ENCODE measurements around the gene LRMDA. TPM values are rescaled to one million over a fixed set of nuclear protein-coding genes. Genes with fewer than 3 reads are reported as not detected.

Gene LRMDA
- total and polyA plus RNA-seq, 2 of the 8 experiments (the other 6 are each of a cell fraction or from before 2014, with no cell fraction given): 0.86 to 2.8 TPM

- H3K79me2 ChIP-seq (ENCODE audit: control insufficient read depth in 1 of 2, insufficient read depth in 2 of 2, low read length in 2 of 2): no peaks in the 10 kb centered on the region
- no peak overlapping the region for H3K4me2 ChIP-seq (ENCODE audit: insufficient read depth in 1 of 2, low read depth in 2 of 2, low read length in 2 of 2)
- ChIA-PET CTCF (ENCODE audit: partially characterized antibody) (interaction anchor here (0.9 to 1.4 kb wide), 6 partner anchors 14 to 674 kb away, joined by 3 read pairs; no protein-coding TSS in a partner anchor), POLR2A (ENCODE audit: partially characterized antibody) (no interaction called here)
- 89% methylated on average over 7 of the region's 7 CpGs; no CpG with 5 or more reads in 1 of the 2 experiments for WGBS, 2 experiments (ENCODE audit: extremely low coverage in 1 of 2, insufficient coverage in 1 of 2, insufficient read length in 1 of 2, insufficient replicate concordance in 2 of 2, low coverage in 1 of 2, low lambda C conversion rate in 2 of 2, missing lambda C conversion rate in 1 of 2)
- H2BK15ac ChIP-seq (ENCODE audit: low read length): no peak overlapping the region
- H2BK20ac ChIP-seq (ENCODE audit: low read length): no peak overlapping the region
- no peak for DNase-seq (ENCODE audit: low read depth in 1 of 2, low spot score in 2 of 2)
- no peak overlapping the region for H3K56ac ChIP-seq (replicated peaks; ENCODE audit: insufficient read length, low read depth, low read length)
- no peak overlapping the region for H2BK12ac ChIP-seq (ENCODE audit: low read depth, low read length)
- H4K5ac ChIP-seq (ENCODE audit: insufficient read length, low read depth, low read length): no peak overlapping the region
- H3K36me3 ChIP-seq (ENCODE audit: control insufficient read depth in 2 of 4, insufficient read depth in 4 of 4, low read length in 3 of 4): no peaks in the 10 kb centered on the region
- H3K18ac ChIP-seq (ENCODE audit: extremely low read depth, low read length): no peak overlapping the region
- H3K27ac ChIP-seq (ENCODE audit: low read depth, low read length): no peak overlapping the region
- no peak overlapping the region for H3K4ac ChIP-seq (replicated peaks; ENCODE audit: insufficient read length, low read depth, low read length)
- H2AFZ ChIP-seq (ENCODE audit: low read length): no peak overlapping the region
- no peaks in the 10 kb centered on the region; a peak in 1 of 7 replicates for H3K4me1 ChIP-seq (replicated peaks in 1 of 4; ENCODE audit: control insufficient read depth in 3 of 4, insufficient read depth in 4 of 4, low read length in 3 of 4)
- no peak overlapping the region for H2BK5ac ChIP-seq (ENCODE audit: low read depth, low read length)
- H4K20me1 ChIP-seq (replicated peaks in 1 of 2; ENCODE audit: control insufficient read depth in 1 of 2, insufficient read depth in 2 of 2, low read length in 2 of 2): no peaks in the 10 kb centered on the region
- no peaks in the 10 kb centered on the region for H3K27me3 ChIP-seq (replicated peaks in 1 of 4; ENCODE audit: control insufficient read depth in 3 of 4, extremely low read depth in 1 of 4, insufficient read depth in 3 of 4, low read length in 3 of 4)
- no peak overlapping the region for H4K91ac ChIP-seq (replicated peaks; ENCODE audit: insufficient read length, low read length)
- H4K8ac ChIP-seq (ENCODE audit: extremely low read depth, insufficient read depth, low read length): no peak overlapping the region
- no peaks in the 10 kb centered on the region for H3K9me3 ChIP-seq (ENCODE audit: insufficient read depth in 2 of 2, low read depth in 1 of 2, low read length in 1 of 2)
- no peaks in the 10 kb centered on the region for H3K79me1 ChIP-seq (ENCODE audit: low read depth, low read length)
- H3K9ac ChIP-seq (replicated peaks in 1 of 4; ENCODE audit: extremely low read depth in 1 of 4, low read depth in 3 of 4, low read length in 3 of 4): no peak overlapping the region
- H2AK5ac ChIP-seq (ENCODE audit: low read depth, low read length): no peak overlapping the region
- no peak overlapping the region for H2BK120ac ChIP-seq (replicated peaks; ENCODE audit: low read depth, low read length)
- H3K14ac ChIP-seq (ENCODE audit: insufficient read length): no peak overlapping the region
- no peak overlapping the region for H3K23ac ChIP-seq (ENCODE audit: insufficient read length)
- no peak overlapping the region for H3K4me3 ChIP-seq (ENCODE audit: extremely low read depth in 1 of 4, insufficient read depth in 2 of 4, low read depth in 3 of 4, low read length in 4 of 4)
- no peaks in the 10 kb centered on the region for H3K23me2 ChIP-seq (ENCODE audit: low read depth, low read length)
- no peak for FAIRE-seq
- TF ChIP-seq JUND (IDR thresholded peaks at IDR 0.05; ENCODE audit: low read length): no peak
- TF ChIP-seq, protein P1, sequence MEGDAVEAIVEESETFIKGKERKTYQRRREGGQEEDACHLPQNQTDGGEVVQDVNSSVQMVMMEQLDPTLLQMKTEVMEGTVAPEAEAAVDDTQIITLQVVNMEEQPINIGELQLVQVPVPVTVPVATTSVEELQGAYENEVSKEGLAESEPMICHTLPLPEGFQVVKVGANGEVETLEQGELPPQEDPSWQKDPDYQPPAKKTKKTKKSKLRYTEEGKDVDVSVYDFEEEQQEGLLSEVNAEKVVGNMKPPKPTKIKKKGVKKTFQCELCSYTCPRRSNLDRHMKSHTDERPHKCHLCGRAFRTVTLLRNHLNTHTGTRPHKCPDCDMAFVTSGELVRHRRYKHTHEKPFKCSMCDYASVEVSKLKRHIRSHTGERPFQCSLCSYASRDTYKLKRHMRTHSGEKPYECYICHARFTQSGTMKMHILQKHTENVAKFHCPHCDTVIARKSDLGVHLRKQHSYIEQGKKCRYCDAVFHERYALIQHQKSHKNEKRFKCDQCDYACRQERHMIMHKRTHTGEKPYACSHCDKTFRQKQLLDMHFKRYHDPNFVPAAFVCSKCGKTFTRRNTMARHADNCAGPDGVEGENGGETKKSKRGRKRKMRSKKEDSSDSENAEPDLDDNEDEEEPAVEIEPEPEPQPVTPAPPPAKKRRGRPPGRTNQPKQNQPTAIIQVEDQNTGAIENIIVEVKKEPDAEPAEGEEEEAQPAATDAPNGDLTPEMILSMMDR (IDR thresholded peaks at IDR 0.05; ENCODE audit: control extremely low read depth in 1 of 3, insufficient read depth in 1 of 3, low read depth in 1 of 3, low read length in 3 of 3): no peak
- TF ChIP-seq CREB1 (IDR thresholded peaks at IDR 0.05): no peak
- TF ChIP-seq KDM1A (IDR thresholded peaks at IDR 0.05; ENCODE audit: borderline replicate concordance, low read length): no peak
- TF ChIP-seq BCL11A (IDR thresholded peaks at IDR 0.05; ENCODE audit: low read depth in 2 of 2, low read length in 2 of 2): no peak
- TF ChIP-seq SIN3A (conservative IDR thresholded peaks at IDR 0.05 in 1 of 2, IDR thresholded peaks at IDR 0.05 in 1 of 2; ENCODE audit: low read depth in 1 of 2, low read length in 2 of 2): no peak
- TF ChIP-seq, protein P2, sequence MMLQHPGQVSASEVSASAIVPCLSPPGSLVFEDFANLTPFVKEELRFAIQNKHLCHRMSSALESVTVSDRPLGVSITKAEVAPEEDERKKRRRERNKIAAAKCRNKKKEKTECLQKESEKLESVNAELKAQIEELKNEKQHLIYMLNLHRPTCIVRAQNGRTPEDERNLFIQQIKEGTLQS (IDR thresholded peaks at IDR 0.05; ENCODE audit: insufficient read depth, low read depth, low read length): no peak
- TF ChIP-seq KDM5A (IDR thresholded peaks at IDR 0.05; ENCODE audit: low read length): no peak
- TF ChIP-seq NANOG (IDR thresholded peaks at IDR 0.05; ENCODE audit: insufficient read depth, low read depth, low read length, poor library complexity, severe bottlenecking): no peak
Observed at GRCh38 chr10:76309741-76310587, 878.5 kb downstream of the LRMDA start.
